ENCODE data around the gene GADD45G. TPM values are rescaled to one million over a fixed set of nuclear protein-coding genes. Genes with fewer than 3 reads are reported as not detected.

Gene GADD45G
- total RNA-seq, 2 experiments from 2014 or later = 5.2 to 6.2 TPM

- Mint-ChIP-seq H3K36me3 (ENCODE audit: low read depth) (peaks cover 6% of the 10 kb centered on the region), H3K9me3 (no peaks in the 10 kb centered on the region), H3K4me1 (peaks cover 33% of the 10 kb centered on the region), H3K27ac (peak overlapping the region; percentile 25), H3K27me3 (peaks cover 42% of the 10 kb centered on the region), H3K4me3 (peak overlapping the region; percentile 76)
- ChIA-PET CTCF (interaction anchor here (0.6 to 6.8 kb wide), 4 partner anchors 13 to 495 kb away, joined by 3 to 82 read pairs (median 18); no protein-coding TSS in a partner anchor), POLR2A (interaction anchor here (0.6 to 1.2 kb wide), 2 partner anchors 51 to 354 kb away, joined by 3 read pairs; no protein-coding TSS in a partner anchor)
- DNase-seq = peak; percentile 32
Measured at GRCh38 chr9:89606049-89606623, 1.3 kb downstream of the GADD45G start.

GRCh38 chr9:89606624-89607311, 2.0 kb downstream of the GADD45G start:
- peak; percentile 22 for DNase-seq
- Mint-ChIP-seq H3K9me3 (no peaks in the 10 kb centered on the region), H3K36me3 (ENCODE audit: low read depth) (peaks cover 6% of the 10 kb centered on the region), H3K4me3 (peak overlapping the region; percentile 76), H3K27me3 (peaks cover 42% of the 10 kb centered on the region), H3K4me1 (peaks cover 33% of the 10 kb centered on the region), H3K27ac (peak overlapping the region; percentile 2)
- ChIA-PET CTCF (interaction anchor here (0.6 to 1.4 kb wide), 2 partner anchors 311 to 495 kb away, joined by 3 read pairs; no protein-coding TSS in a partner anchor), POLR2A (interaction anchor here (0.7 kb wide), 1 partner anchor 97 kb away, joined by 5 read pairs; no protein-coding TSS in a partner anchor)

- Mint-ChIP-seq H3K36me3 (ENCODE audit: low read depth) (peaks cover 6% of the 10 kb centered on the region), H3K27me3 (peaks cover 46% of the 10 kb centered on the region), H3K9me3 (no peaks in the 10 kb centered on the region), H3K4me3 (no peak overlapping the region), H3K4me1 (peaks cover 24% of the 10 kb centered on the region), H3K27ac (no peak overlapping the region)
- POLR2A ChIA-PET = no interaction called here
- no peak for DNase-seq
- CTCF ChIA-PET = interaction anchor here (0.7 kb wide), 1 partner anchor 855 kb away, joined by 3 read pairs; no protein-coding TSS in a partner anchor
Measured at GRCh38 chr9:89608641-89609335, 4.0 kb downstream of the GADD45G start.

- no peak for DNase-seq
- CTCF ChIA-PET = no interaction called here
- Mint-ChIP-seq H3K4me1 (peaks cover 26% of the 10 kb centered on the region), H3K27me3 (peaks cover 46% of the 10 kb centered on the region), H3K27ac (no peak overlapping the region), H3K4me3 (no peak overlapping the region), H3K9me3 (no peaks in the 10 kb centered on the region), H3K36me3 (ENCODE audit: low read depth) (peaks cover 6% of the 10 kb centered on the region)
- POLR2A ChIA-PET = no interaction called here
Measured at GRCh38 chr9:89609426-89610006, 4.7 kb downstream of the GADD45G start.

- no peak for DNase-seq
- CTCF ChIA-PET = interaction anchor here (5.5 kb wide), 1 partner anchor 8 kb away, joined by 30 read pairs; the partner anchor contains the start of gene GADD45G
- H3K9me3 Mint-ChIP-seq = no peaks in the 10 kb centered on the region
- peak overlapping the region; percentile 26 for H3K27ac Mint-ChIP-seq
- H3K27me3 Mint-ChIP-seq = peaks cover 44% of the 10 kb centered on the region
- POLR2A ChIA-PET = no interaction called here
- peaks cover 6% of the 10 kb centered on the region for H3K36me3 Mint-ChIP-seq (ENCODE audit: low read depth)
- H3K4me1 Mint-ChIP-seq = peaks cover 19% of the 10 kb centered on the region
- H3K4me3 Mint-ChIP-seq = no peak overlapping the region
Measured at GRCh38 chr9:89610391-89610925, 5.6 kb downstream of the GADD45G start.

- Mint-ChIP-seq H3K4me3 (no peak overlapping the region), H3K27me3 (peaks cover 39% of the 10 kb centered on the region), H3K9me3 (no peaks in the 10 kb centered on the region), H3K27ac (no peak overlapping the region), H3K36me3 (ENCODE audit: low read depth) (peaks cover 3% of the 10 kb centered on the region), H3K4me1 (peaks cover 14% of the 10 kb centered on the region)
- CTCF ChIA-PET = interaction anchor here (0.6 to 5.5 kb wide), 2 partner anchors 9 to 636 kb away, joined by 4 to 30 read pairs; partner anchors contain the start of gene GADD45G
- POLR2A ChIA-PET = no interaction called here
- no peak for DNase-seq
Measured at GRCh38 chr9:89611425-89611824, 6.6 kb downstream of the GADD45G start.

- H3K36me3 Mint-ChIP-seq (ENCODE audit: low read depth) = no peaks in the 10 kb centered on the region
- POLR2A ChIA-PET = no interaction called here
- H3K4me1 Mint-ChIP-seq = peaks cover 5% of the 10 kb centered on the region
- H3K27ac Mint-ChIP-seq = no peak overlapping the region
- no peak for DNase-seq
- no peak overlapping the region for H3K4me3 Mint-ChIP-seq
- CTCF ChIA-PET = interaction anchor here (0.5 to 5.5 kb wide), 5 partner anchors 9 to 301 kb away, joined by 3 to 30 read pairs (median 4); partner anchors contain the start of gene GADD45G
- H3K27me3 Mint-ChIP-seq = peaks cover 28% of the 10 kb centered on the region
- H3K9me3 Mint-ChIP-seq = no peaks in the 10 kb centered on the region
Measured at GRCh38 chr9:89612566-89613278, 7.9 kb downstream of the GADD45G start.

- no peaks in the 10 kb centered on the region for H3K36me3 Mint-ChIP-seq (ENCODE audit: low read depth)
- DNase-seq = no peak
- CTCF ChIA-PET = interaction anchor here (0.6 to 5.5 kb wide), 6 partner anchors 11 to 726 kb away, joined by 3 to 30 read pairs (median 6); partner anchors contain the start of gene GADD45G
- H3K4me1 Mint-ChIP-seq = peaks cover 5% of the 10 kb centered on the region
- H3K27me3 Mint-ChIP-seq = peaks cover 22% of the 10 kb centered on the region
- no peak overlapping the region for H3K4me3 Mint-ChIP-seq
- POLR2A ChIA-PET = no interaction called here
- H3K27ac Mint-ChIP-seq = no peak overlapping the region
- no peaks in the 10 kb centered on the region for H3K9me3 Mint-ChIP-seq
Measured at GRCh38 chr9:89613912-89614892, 9.4 kb downstream of the GADD45G start.

GRCh38 chr9:89615661-89616060, 10.8 kb downstream of the GADD45G start:
- peaks cover 11% of the 10 kb centered on the region for H3K27me3 Mint-ChIP-seq
- ChIA-PET CTCF (interaction anchor here (1.7 to 5.5 kb wide), 3 partner anchors 12 to 18 kb away, joined by 4 to 30 read pairs (median 5); partner anchors contain the start of gene GADD45G), POLR2A (no interaction called here)
- no peaks in the 10 kb centered on the region for H3K36me3 Mint-ChIP-seq (ENCODE audit: low read depth)
- H3K4me3 Mint-ChIP-seq = no peak overlapping the region
- H3K9me3 Mint-ChIP-seq = no peaks in the 10 kb centered on the region
- no peak overlapping the region for H3K27ac Mint-ChIP-seq
- DNase-seq = no peak
- peaks cover 5% of the 10 kb centered on the region for H3K4me1 Mint-ChIP-seq

- H3K9me3 Mint-ChIP-seq = no peaks in the 10 kb centered on the region
- H3K36me3 Mint-ChIP-seq (ENCODE audit: low read depth) = no peaks in the 10 kb centered on the region
- peaks cover 5% of the 10 kb centered on the region for H3K4me1 Mint-ChIP-seq
- no peak overlapping the region for H3K4me3 Mint-ChIP-seq
- H3K27ac Mint-ChIP-seq = no peak overlapping the region
- POLR2A ChIA-PET = no interaction called here
- peaks cover 11% of the 10 kb centered on the region for H3K27me3 Mint-ChIP-seq
- DNase-seq = no peak
- CTCF ChIA-PET = interaction anchor here (1.7 kb wide), 1 partner anchor 11 kb away, joined by 4 read pairs; no protein-coding TSS in a partner anchor
Measured at GRCh38 chr9:89616411-89616810, 11.6 kb downstream of the GADD45G start.

- POLR2A ChIA-PET = no interaction called here
Measured at GRCh38 chr9:89617978-89618377, 13.2 kb downstream of the GADD45G start.

More at GRCh38 chr9:89617978-89618377, 13.2 kb downstream of the GADD45G start:
- no peak overlapping the region for H3K4me3 Mint-ChIP-seq
- H3K27me3 Mint-ChIP-seq = peaks cover 2% of the 10 kb centered on the region
- no peaks in the 10 kb centered on the region for H3K9me3 Mint-ChIP-seq
- no peak for DNase-seq
- H3K4me1 Mint-ChIP-seq = peaks cover 5% of the 10 kb centered on the region
- no peaks in the 10 kb centered on the region for H3K36me3 Mint-ChIP-seq (ENCODE audit: low read depth)
- CTCF ChIA-PET = interaction anchor here (1.4 kb wide), 1 partner anchor 20 kb away, joined by 3 read pairs; no protein-coding TSS in a partner anchor
- no peak overlapping the region for H3K27ac Mint-ChIP-seq

All from activated CD4-positive, alpha-beta T cell treated with anti-CD3 and anti-CD28 coated beads, Interleukin-2, amount 10 ng/mL, durations not matched to agents 7 days and 5 days (primary cell).